Heart left ventricle (tissue), 16 donors: Measurements from ENCODE around the gene MGME1. TPM values are rescaled to one million over a fixed set of nuclear protein-coding genes. Genes with fewer than 3 reads are reported as not detected.

Source experiments
- ATAC-seq, 4 donors: fragments of 200-7000 bp; cut with Tn5 transposase; one replicate each; pipeline ENCODE4 v1.9.1; 2020 to 2022; ENCODE audit warnings: moderate library complexity in 4 of 4, mild to moderate bottlenecking in 3 of 4, moderate number of reproducible peaks in 1 of 4
- DNase-seq, 5 donors: peaks; one replicate each; pipeline ENCODE4 v3.0.0-alpha.2; 2020
- H3K27ac ChIP-seq, 12 donors: fragments of 200-600 bp; sonication (generic) in 4 of 12; one replicate each; pipeline versions ENCODE4 v1.5.0 to v1.8.0; 2016 to 2022; ENCODE audit warnings: mild to moderate bottlenecking in 2 of 12
- H3K27me3 ChIP-seq, 9 donors: fragments of 200-600 bp; sonication (generic) in 2 of 9; one replicate each; pipeline versions ENCODE4 v1.5.1 to v1.8.0; 2016 to 2022; ENCODE audit warnings: mild to moderate bottlenecking in 3 of 9
- H3K36me3 ChIP-seq, 9 donors: fragments of 200-600 bp; sonication (generic) in 2 of 9; one replicate each; pipeline versions ENCODE4 v1.5.0 to v1.8.0; 2018 to 2022; ENCODE audit warnings: mild to moderate bottlenecking in 2 of 9
- H3K4me1 ChIP-seq, 12 donors: fragments of 200-600 bp; sonication (generic) in 4 of 12; one replicate each; pipeline versions ENCODE4 v1.5.0 to v1.8.0; 2016 to 2022; ENCODE audit warnings: mild to moderate bottlenecking in 3 of 12
- H3K4me3 ChIP-seq, 12 donors: fragments of 200-600 bp; sonication (generic) in 4 of 12; one replicate each; pipeline versions ENCODE4 v1.5.0 to v1.8.0; 2017 to 2022; ENCODE audit warnings: mild to moderate bottlenecking in 9 of 12, moderate library complexity in 4 of 12
- H3K9me3 ChIP-seq, 12 donors: fragments of 200-600 bp; sonication (generic) in 4 of 12; one replicate each; pipeline versions ENCODE4 v1.5.0 to v1.8.0; 2016 to 2022; ENCODE audit warnings: mild to moderate bottlenecking in 1 of 12
- POLR2A ChIP-seq, 2 donors: fragments of 450-650 bp; IDR thresholded peaks; one replicate each; pipeline ENCODE4 v1.6.1; 2017; ENCODE audit warnings: antibody characterized with exemption in 2 of 2, mild to moderate bottlenecking in 2 of 2, moderate library complexity in 2 of 2
- WGBS, 4 donors: extraction: QIAGEN DNeasy Blood & Tissue Kit in 2 of 4; methylation state at CpG; one replicate each; pipeline versions ENCODE4 v1.1.5 to v1.1.7; 2013 to 2018; 5-methylcytosine and 5-hydroxymethylcytosine counted together
- intact Hi-C, 10 donors: fragments of 100-400 bp; cut with DNase I; formaldehyde crosslinking; loops; one replicate each; pipeline versions ENCODE4 v1.11.1 to v1.14.2; 2022
- polyA plus RNA-seq, 2 donors: library from polyadenylated mRNA; stranded (reverse); fragments of 200-250 nt; gene quantifications; one replicate each; pipeline ENCODE4 v1.2.3, GENCODE V29; 2013
- total RNA-seq, 9 donors: library from RNA; depleted of rRNA in 2 of 9; stranded (reverse); fragments of >200 nt in 2 of 9; fragmentation: NEBNext Ultra II Directional in 3 of 9; extraction: Animal tissue kit (Norgen Biotek cat#: 25700) in 3 of 9; gene quantifications; one replicate each; pipeline versions ENCODE4 v1.1.0 to v1.2.4, GENCODE V29; 2016 to 2023
- TF ChIP-seq, protein P1 (sequence below), 12 donors: fragments of 200-600 bp; sonication (generic) in 4 of 12; IDR thresholded peaks; one replicate each; pipeline versions ENCODE4 v1.5.0 to v1.8.0; 2018 to 2022; ENCODE audit warnings: antibody characterized with exemption in 12 of 12, mild to moderate bottlenecking in 5 of 12
- donor health status: ischemic (EF 13 %, LVEDD 7.1; RV severe dilation, severe dysfunction).
- donor health status: healthy with polysubstance abuse.
- donor health status: DM: no; HTN: yes; CAD: no.
- donor health status: DM: no; HTN: no; CAD: no.
- donor health status: ischemic (EF 25% LVEDD 6.9; RV normal size, moderate dysfunction).
- donor health status: ischemic (EF 25% LVEDD 5.7; RV mildly dilated, moderate dysfunction).
- donor health status: healthy.
- donor health status: DM: yes; HTN: yes; CAD: no.
- donor health status: ischemic (EF 35%, LVEDD 5.7; RV mildly dilated, moderate dysfunction).
- donor health status: nonischemic (EF 11% LVEDD 7.7; RV severe dilation, severe dysfunction).
- donor health status: DM: yes; HTN: yes; CAD: no.
- donor health status: PGD.
- donor health status: ischemic (EF 29% LVEDD 5.4; RV normal size, mild dysfunction).
- donor health status: nonischemic (EF 23%, LVEDD 6.1; RV moderate dilation, normal function).

Gene MGME1
- total and polyA plus RNA-seq, 11 donors: 7.7 to 22.0 (median 10.9) TPM

DNA sequence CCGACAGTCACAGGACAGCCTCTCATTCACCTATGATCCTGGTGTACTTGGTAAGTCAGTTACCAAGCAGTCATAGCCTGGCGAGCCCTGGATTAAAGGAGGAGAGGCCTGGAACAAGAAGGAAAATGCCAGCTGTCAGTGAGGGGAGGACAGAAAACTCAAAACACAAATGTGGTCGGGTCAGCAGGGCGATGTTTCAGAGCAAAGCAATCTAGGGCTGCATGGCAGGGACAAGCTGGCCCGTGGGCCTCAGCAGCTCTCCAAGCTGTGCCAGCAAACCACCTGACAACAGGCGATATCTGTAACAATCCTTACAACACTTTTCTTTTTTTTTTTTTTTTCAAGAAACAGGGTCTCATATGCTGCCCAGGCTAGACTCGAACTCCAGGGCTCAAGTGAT lies 40.3 kb downstream of the MGME1 start:
- TF ChIP-seq POLR2A (IDR thresholded peaks at IDR 0.05): no peak
- TF ChIP-seq, protein P1, sequence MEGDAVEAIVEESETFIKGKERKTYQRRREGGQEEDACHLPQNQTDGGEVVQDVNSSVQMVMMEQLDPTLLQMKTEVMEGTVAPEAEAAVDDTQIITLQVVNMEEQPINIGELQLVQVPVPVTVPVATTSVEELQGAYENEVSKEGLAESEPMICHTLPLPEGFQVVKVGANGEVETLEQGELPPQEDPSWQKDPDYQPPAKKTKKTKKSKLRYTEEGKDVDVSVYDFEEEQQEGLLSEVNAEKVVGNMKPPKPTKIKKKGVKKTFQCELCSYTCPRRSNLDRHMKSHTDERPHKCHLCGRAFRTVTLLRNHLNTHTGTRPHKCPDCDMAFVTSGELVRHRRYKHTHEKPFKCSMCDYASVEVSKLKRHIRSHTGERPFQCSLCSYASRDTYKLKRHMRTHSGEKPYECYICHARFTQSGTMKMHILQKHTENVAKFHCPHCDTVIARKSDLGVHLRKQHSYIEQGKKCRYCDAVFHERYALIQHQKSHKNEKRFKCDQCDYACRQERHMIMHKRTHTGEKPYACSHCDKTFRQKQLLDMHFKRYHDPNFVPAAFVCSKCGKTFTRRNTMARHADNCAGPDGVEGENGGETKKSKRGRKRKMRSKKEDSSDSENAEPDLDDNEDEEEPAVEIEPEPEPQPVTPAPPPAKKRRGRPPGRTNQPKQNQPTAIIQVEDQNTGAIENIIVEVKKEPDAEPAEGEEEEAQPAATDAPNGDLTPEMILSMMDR (IDR thresholded peaks at IDR 0.05): no peak
- DNase-seq (no peak), ATAC-seq (no peak)
- H3K36me3 ChIP-seq: no peaks in the 10 kb centered on the region
- WGBS, 4 donors: 87 to 91% (median 91%) methylated on average over 7 of the region's 7 CpGs
- H3K27me3 ChIP-seq: no peaks in the 10 kb centered on the region
- peaks cover 0 to 6% (median 0%) of the 10 kb centered on the region in 12 donors for H3K4me1 ChIP-seq
- H3K9me3 ChIP-seq: no peaks in the 10 kb centered on the region
- H3K4me3 ChIP-seq: no peak overlapping the region
- intact Hi-C loops: no loop called here
- H3K27ac ChIP-seq: no peak overlapping the region

DNA sequence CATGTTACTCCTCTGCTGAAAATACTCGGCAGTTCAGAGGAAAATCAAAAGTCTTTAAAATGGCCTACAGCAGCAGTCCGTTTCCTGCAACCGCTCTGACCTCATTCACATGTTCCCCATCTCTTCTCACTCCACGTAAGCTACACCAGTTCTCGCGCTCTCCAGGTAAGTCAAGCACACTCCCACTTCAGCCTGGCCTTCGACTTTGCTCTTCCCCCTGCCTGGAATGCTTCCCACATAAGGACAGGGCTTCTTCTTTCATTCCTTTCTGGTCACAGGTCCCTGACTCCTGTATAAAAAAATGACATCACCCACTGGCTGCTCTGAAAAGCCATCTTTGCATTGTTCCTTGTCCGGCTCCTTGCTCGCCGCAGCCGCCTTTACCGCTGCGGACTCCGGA lies 42.7 kb downstream of the MGME1 start:
- TF ChIP-seq, protein P1 (IDR thresholded peaks at IDR 0.05): no peak
- TF ChIP-seq POLR2A (IDR thresholded peaks at IDR 0.05): no peak
- H3K4me3 ChIP-seq: no peak overlapping the region
- WGBS, 4 donors: 89 to 92% (median 90%) methylated on average over 14 of the region's 14 CpGs
- no peaks in the 10 kb centered on the region for H3K36me3 ChIP-seq
- intact Hi-C loops: no loop called here
- DNase-seq (no peak), ATAC-seq (no peak)
- H3K4me1 ChIP-seq: peaks cover 0 to 6% (median 0%) of the 10 kb centered on the region in 12 donors
- H3K27ac ChIP-seq: no peak overlapping the region
- H3K9me3 ChIP-seq: no peaks in the 10 kb centered on the region
- H3K27me3 ChIP-seq: no peaks in the 10 kb centered on the region

DNA sequence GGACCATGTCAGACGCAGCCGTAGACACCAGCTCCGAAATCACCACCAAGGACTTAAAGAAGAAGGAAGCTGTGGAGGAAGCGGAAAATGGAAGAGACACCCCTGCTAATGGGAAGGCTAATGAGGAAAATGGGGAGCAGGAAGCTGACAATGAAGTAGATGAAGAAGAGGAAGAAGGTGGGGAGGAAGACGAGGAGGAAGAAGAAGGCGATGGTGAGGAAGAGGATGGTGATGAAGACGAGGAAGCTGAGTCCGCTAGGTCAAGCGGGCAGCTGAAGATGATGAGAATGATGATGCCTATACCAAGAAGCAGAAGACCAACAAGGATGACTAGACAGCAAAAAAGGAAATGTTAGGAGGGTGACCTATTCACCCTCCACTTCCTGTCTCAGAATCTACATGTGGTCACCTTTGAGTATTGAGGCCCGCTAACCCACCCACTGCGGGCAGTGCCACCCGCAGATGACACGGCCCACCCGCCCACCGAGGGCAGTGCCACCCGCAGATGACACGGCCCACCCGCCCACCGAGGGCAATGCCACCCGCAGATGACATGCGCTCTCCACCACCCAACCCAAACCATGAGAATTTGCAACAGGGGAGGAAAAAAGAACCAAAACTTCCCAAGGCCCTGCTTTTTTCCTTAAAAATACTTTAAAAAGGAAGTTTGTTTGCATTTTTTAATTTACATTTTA lies 43.3 kb downstream of the MGME1 start:
- peaks cover 0 to 6% (median 0%) of the 10 kb centered on the region in 12 donors for H3K4me1 ChIP-seq
- WGBS, 4 donors: 91 to 93% (median 91%) methylated on average over 21 of the region's 21 CpGs
- H3K4me3 ChIP-seq: no peak overlapping the region
- ATAC-seq (no peak), DNase-seq (no peak)
- H3K27ac ChIP-seq: no peak overlapping the region
- H3K27me3 ChIP-seq: no peaks in the 10 kb centered on the region
- H3K9me3 ChIP-seq: no peaks in the 10 kb centered on the region
- TF ChIP-seq, protein P1 (IDR thresholded peaks at IDR 0.05): no peak
- TF ChIP-seq POLR2A (IDR thresholded peaks at IDR 0.05): no peak
- intact Hi-C loops: no loop called here
- H3K36me3 ChIP-seq: no peaks in the 10 kb centered on the region

DNA sequence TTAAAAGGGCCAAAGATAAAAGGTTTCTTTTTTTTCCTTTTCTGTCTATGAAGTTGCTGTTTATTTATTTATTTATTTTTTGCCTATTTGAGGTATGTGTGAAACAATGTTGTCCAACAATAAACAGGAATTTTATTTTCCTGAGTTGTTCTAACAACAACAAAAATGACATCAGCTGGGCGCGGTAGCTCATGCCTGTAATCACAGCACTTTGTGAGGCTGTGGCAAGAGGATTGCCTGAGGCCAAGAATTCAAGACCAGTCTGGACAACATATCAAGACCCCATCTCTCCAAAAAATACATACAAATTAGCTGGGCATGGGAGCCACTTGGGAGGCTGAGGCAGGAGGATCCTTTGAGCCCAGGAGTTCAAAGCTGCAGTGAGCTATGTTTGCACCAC lies 44.1 kb downstream of the MGME1 start:
- no peaks in the 10 kb centered on the region for H3K36me3 ChIP-seq
- H3K4me1 ChIP-seq: no peaks in the 10 kb centered on the region
- H3K27me3 ChIP-seq: no peaks in the 10 kb centered on the region
- no peak overlapping the region for H3K27ac ChIP-seq
- DNase-seq (no peak), ATAC-seq (no peak)
- intact Hi-C loops: no loop called here
- no peak for TF ChIP-seq POLR2A (IDR thresholded peaks at IDR 0.05)
- TF ChIP-seq, protein P1 (IDR thresholded peaks at IDR 0.05): no peak
- 91 to 96% (median 94%) methylated on average over 2 of the region's 2 CpGs for whole genome bisulfite sequencing, 4 donors
- H3K4me3 ChIP-seq: no peak overlapping the region
- no peaks in the 10 kb centered on the region for H3K9me3 ChIP-seq
